GM18870 (cell line): Measurements from ENCODE around the gene RBM8A.
"Not testable (repeated sequence)": the region's sequence is repeated elsewhere in the genome, so short reads cannot be mapped to it uniquely, and the experiment has no call there.

Experiments
- ATAC-seq: cut with Tn5 transposase; IDR thresholded peaks from one replicate; pipeline ENCODE4 v1.9.1; 2021; ENCODE audit warnings: moderate library complexity; ENCODE audit not compliant: unreplicated experiment

Gene RBM8A

DNA sequence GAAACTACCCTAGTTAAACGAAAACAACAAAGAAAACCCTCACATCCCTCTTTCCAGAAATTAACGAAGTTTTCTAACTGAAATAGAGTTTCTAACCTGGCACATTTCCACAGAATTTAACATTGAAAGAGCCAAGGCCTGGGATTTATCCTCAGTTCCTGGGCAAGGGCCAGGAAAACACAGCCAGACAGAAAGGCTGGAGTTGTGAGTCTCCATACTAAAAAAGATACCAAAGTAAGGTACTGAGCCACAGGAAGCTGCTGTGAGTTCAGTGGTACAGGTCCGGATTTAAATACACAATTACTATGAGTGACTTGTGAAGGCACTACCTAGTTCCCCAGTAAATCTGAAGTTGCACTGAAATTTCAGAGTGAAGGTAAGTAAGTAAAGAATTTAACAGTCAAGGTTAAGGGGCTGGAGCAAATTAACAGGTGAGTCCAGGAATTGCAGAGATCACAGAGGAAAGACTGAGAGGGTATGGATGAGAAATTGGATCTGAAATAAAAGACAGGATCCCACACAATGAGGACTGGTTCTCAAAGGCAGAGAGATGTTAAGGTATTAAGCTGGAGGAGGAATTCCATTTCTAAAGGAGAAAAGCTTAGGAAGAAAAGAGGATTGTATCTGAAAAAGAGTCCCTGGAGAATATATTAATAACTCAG lies 29.6 kb upstream of the RBM8A start:
- no peak for ATAC-seq

DNA sequence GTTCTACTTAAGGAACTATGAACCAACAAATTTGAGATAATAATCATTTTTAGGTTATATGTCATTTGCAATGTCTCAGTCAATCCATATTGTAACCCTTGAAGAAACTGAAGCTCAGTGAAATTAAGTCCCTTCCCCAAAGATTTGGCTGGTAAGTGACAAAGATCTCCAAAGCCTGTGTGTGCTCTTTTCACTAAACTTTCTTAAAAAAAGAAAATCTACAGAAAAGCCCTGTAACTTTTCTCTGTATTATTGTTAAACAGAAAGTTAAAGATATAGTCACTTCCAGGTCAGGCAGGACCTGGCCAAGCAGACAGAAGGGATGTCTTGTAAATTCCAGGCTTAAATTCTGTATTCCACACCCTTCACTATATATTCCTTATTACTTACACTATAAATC lies 29.1 kb upstream of the RBM8A start:
- ATAC-seq = no peak

DNA sequence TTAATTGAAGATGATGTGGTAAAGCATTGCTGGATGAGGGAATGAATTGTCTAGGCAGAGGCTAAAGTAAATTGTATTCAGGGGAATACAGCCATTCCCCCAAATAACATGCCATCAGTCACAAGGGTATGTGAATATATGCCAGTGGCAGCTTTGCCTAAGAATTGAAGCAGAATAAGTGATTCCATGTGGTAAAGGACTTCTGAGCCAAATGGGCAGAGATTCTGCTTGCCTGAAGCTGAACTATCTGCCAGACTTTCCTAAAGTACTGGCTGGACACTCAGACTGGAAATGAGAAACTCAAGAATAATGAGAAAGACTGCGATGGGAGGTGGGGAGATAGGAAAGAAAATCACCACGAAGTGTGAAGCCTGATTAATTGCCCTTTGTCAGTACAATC lies 28.2 kb upstream of the RBM8A start:
- ATAC-seq = no peak

DNA sequence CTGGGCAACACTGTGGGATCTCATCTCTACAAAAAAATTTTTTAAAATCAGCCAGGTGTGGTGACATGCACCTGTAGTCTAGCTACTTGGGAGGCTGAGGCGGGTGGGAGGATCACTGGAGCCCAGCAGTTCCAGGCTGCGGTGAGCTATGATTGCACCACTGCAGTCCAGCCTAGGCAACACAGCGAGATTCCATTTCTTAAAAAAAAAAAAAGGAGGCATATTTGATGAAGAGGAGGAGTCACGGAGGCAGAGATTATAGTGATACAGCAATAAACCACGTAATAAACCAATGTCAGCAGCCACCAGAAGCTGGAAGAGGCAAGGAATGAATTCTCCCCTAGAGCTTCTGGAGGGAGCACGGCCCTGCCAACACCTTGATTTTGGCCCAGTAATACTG lies 26.6 kb upstream of the RBM8A start:
- no peak for ATAC-seq

DNA sequence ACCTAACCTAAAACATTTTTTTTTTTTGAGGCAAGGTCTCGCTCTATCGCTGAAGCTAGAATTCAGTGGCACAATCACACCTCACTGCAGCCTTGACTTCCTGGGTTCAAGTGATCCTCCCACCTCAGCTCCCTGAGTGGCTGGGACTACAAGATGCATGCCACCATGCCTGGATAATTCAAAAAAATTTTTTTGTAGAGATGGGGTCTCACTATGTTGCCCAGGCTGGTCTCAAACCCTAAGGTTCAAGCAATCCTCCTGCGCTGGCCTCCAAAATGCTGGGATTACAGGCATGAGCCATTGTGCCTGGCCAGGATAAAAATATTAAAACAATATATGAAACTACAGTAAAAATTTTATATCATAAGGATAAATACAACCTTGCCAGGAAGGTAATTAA lies 25.6 kb upstream of the RBM8A start:
- ATAC-seq = no peak

DNA sequence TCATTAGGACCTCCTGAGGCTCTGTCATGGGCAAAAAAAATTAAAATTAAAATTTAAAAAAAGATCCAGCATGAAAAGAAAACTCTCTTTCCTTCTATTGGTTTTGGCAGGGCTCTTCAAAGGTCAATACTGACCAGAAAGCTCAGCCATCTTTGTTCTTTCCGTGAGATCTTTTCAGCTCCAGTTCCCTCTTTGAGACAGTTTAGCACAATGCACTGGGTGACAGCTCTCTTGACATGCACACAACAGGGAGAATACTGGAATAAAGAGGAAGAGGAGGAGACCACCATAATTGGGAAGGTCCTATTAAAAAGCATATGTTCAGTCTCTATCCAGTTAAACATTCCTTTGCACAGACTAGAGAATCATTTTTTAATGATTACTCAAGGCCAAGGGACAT lies 24.2 kb upstream of the RBM8A start:
- no peak for ATAC-seq

DNA sequence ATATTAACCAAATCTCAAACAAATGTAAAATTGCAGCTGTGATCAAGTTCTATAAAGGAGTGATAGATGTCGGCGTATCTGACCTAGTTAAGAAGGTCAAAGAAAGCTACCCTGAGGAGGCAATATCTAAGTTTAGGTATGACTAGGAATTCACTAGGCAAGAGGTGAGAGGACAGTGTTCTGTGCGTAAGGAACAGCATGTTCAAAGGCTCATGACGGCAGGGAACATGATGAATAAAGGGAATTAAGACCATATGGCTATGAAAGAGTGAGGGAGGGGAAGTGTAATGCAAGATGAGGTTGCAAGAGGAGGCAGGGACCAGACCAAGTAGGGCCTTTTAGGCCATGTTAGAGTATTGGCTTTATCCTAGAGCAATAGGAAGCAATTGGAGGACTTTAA lies 21.9 kb upstream of the RBM8A start:
- no peak for ATAC-seq

DNA sequence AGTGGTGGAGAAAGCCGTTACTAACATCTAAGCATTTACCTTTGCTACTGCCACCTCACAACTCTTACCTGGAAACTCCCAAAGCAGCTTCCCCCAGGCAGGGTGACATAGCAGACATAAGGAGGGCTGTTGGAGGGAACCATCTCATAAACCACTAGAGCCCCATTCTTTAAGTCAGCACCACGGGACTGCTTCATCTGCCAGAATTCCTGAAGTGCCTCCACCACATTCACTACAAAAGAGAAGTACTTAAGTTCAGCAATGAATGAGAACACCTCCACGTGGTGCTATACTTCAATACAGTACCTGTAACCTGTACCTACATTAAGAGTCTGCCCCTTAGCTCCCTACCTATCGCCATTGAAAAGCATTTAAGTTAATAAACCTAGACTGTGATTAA lies 20.3 kb upstream of the RBM8A start:
- ATAC-seq = no peak

DNA sequence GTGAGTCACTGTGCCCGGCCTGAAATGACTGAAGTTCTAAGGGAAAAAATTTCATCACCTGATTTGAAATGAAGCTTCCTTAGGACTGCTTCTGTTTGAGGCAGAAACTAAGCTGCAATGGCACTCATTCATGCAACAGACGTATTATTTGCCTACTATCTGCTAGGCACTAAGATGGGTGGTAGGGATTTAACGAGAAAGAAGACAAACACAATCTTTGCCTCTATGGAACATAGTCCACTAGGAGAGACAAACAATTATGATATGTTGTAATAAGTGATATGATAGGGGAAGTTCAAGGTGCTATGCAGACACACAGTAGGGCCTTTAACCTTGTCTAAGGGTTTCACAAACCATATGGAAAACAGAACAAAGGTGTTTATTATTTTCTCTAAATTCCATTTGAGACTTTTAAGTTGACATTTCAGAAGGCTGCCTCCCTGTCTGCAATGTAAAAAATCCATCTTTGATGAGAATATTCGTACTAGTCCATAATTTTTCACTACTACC lies 19.2 kb upstream of the RBM8A start:
- no peak for ATAC-seq

DNA sequence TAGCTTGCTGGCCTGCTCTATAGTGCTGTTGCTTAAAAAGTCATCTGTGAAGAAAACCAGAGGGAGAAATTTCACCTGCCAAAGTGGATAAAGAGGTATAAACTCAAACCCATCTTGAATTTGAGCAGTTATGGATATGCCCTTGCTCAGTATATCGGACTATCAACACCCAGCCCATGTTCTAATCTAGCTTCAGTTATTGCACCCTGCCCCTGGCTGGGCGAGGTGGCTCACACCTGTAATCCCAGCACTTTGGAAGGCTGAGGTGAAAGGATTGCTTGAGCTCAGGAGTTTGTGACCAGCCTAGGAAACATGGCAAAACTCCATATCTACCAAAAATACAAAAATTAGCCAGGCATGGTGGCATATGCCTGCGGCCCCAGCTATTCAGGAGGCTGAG lies 17.2 kb upstream of the RBM8A start:
- no peak for ATAC-seq

DNA sequence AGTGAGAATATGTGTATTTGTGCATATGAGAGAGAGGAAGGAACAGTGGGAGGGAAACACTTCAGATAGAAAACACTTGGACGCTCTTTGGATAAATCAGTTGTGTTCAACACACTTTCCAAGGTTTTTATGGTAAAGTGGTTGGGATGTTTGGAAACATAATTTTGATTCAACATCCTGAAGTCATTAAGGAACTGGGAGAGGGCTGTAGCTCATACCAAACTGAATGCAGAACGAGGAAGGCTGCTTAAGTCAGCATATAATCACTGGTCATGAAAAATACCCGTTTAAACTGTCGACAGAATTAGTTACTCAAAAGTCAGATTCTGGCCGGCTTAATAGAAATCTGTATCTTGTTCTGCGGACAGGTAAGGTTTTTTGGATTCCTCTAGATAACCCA lies 15.6 kb upstream of the RBM8A start:
- no peak for ATAC-seq

DNA sequence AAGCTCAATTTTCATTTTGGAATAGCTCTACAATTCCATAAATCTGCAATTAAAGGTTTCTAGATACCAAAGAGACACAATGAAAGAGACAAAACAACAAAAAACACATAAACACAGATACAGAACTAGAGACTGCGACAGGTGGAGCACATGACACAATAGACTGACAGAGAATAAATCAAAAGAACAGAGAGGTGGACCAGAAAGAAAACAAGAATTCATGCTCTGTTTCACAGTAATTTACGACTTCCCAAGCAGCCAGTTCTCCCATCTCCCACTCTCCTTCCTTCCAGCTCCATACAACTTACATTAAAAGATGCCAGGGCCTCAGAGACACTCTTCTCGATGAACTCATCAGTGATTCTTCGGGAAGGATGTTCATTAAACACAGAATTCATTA lies 15.1 kb upstream of the RBM8A start:
- no peak for ATAC-seq

DNA sequence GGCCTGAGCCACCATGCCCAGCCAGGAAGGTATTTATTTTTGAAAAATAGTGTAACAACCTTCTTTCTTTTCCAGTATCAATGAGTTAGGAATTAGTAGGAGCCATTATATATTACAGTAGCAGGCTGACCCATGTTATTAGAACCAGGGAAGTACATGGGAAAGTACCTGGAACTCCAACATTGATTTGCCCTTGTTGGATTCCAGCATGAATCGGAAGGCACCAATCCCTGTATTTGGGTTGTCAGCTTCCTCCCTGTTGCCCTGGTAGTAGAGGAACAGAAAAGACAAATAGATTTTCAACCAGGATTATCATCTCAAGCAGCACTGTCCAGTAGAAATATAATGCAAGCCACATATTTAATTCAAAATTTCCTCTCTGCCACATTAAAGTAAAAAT lies 10.2 kb upstream of the RBM8A start:
- ATAC-seq = no peak

DNA sequence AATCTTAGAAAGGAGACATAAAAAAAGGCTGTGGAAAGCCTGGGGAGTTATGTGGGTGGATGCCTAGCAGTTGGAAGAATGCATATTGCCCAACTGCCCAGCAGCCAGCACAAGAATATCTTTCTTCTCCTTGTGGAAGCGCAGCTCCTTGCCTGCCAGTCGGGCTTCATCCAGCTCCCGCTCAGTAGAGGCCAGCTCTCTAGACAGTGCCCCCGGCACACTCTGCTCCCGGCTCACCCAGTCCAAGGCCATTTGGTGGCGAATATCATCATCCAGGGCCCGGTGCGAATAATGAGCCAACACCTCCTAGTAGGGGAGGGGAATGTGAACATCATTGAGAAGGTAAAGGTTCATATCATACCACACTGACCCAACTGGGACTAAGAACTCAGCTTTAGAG lies 9.0 kb upstream of the RBM8A start:
- no peak for ATAC-seq

DNA sequence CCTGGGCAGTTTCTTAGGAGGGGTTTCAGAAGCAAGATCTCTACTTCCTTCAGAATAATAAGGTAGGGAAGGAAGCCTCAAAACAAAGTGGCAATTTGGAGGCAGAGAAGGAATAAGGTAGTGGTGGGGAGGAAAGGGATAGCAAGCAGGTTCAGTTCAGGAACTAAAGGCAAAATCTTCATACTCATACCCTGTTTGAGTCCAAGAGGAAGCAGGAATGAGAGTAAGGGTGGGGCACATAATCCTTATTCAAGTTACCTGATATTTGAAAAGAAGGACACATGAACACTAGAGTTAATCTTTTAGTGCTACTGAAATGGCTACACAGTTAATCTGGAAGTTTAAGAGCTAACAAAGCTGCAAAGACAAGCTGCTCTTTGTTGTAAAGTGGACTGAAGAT lies 8.4 kb upstream of the RBM8A start:
- ATAC-seq = no peak

DNA sequence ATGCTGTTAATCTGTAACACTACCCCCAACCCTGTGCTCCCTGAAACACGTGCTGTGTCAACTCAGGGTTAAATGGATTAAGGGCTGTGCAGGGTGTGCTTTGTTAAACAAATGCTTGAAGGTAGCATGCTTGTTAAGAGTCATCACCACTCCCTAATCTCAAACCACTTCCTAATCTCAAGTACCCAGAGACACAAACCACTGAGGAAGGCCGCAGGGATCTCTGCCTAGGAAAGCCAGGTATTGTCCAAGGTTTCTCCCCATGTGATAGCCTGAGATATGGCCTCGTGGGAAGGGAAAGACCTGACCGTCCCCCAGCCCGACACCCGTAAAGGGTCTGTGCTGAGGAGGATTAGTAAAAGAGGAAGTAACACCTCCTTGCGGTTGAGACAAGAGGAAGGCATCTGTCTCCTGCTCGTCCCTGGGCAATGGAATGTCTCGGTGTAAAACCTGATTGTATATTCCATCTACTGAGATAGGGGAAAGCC lies 5.3 kb upstream of the RBM8A start:
- not testable (repeated sequence) for ATAC-seq

DNA sequence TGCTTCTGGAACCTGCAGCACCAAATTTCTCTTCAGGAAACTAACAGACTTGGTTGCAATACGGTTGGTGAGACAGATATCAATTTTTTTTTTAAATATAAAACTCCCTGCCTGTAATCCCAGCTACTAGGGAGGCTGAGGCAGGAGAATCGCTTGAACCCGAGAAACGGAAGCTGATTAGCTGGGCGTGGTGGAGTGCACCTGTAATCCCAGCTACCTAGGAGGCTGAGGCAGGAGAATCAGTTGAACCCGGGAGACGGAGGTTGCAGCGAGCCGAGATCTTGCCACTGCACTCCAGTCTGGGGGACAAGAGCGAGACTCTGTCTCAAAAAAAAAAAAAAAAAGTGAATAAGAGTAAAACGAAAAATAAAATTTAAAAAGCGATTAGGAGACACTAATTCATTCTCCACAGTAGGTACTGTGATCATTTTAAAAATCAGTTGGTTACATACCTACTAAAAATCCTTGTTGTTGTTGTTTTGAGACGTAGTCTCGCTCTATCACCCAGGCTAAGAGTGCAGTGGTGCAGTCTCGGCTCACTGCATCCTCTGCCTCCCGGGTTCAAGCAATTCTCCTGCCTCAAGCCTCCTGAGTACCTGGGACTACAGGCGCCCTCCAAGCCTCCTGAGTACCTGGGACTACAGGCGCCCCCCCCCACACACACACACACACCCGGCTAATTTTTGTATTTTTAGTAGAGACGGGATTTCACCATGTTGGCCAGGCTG lies 796 bp upstream of the RBM8A start:
- ATAC-seq = no peak

DNA sequence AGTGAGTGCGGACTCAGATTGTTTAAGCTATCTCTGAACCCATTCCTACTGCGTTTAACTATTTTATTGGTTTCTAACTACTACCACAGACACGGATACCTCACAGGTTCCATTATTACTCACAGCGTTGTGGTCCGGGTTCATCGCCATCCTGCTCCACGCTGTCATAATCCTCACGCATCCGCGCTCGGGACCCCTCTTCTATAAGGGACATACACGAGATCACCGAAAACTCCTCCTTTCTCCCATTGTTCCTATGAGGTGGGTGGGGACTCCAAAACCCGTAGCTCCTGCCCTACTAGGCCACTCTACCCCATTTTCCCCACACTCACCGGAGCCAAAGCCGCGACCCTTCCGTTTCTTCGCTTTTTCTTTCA lies 610 bp downstream of the RBM8A start:
- ATAC-seq = no peak

DNA sequence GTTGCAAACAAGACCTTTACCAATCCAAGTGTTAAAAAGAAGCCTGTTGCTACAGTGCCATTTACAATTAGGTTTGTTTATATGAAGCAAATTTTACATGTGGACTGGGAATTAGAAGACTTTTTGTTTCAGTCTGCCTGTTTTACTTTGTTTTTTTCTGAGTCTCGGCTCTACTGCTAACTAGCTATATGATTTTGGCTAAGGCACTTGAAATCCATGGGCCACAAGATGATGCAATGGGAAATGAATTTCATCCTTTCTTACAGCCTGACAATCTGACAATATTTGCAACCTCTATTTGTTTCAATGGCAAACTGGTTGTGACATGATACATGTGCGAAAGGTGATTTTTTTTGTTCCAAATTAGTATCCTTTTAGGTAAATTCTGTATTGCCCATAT lies 5.0 kb downstream of the RBM8A start:
- ATAC-seq = no peak

DNA sequence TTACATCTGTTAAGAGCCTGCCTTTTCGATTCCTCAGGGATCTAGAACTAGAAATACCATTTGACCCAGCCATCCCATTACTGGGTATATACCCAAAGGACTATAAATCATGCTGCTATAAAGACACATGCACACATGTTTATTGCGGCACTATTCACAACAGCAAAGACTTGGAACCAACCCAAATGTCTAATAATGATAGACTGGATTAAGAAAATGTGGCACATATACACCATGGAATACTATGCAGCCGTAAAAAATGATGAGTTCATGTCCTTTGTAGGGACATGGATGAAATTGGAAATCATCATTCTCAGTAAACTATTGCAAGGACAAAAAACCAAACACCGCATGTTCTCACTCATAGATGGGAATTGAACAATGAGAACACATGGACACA lies 7.0 kb downstream of the RBM8A start:
- ATAC-seq = not testable (repeated sequence)

DNA sequence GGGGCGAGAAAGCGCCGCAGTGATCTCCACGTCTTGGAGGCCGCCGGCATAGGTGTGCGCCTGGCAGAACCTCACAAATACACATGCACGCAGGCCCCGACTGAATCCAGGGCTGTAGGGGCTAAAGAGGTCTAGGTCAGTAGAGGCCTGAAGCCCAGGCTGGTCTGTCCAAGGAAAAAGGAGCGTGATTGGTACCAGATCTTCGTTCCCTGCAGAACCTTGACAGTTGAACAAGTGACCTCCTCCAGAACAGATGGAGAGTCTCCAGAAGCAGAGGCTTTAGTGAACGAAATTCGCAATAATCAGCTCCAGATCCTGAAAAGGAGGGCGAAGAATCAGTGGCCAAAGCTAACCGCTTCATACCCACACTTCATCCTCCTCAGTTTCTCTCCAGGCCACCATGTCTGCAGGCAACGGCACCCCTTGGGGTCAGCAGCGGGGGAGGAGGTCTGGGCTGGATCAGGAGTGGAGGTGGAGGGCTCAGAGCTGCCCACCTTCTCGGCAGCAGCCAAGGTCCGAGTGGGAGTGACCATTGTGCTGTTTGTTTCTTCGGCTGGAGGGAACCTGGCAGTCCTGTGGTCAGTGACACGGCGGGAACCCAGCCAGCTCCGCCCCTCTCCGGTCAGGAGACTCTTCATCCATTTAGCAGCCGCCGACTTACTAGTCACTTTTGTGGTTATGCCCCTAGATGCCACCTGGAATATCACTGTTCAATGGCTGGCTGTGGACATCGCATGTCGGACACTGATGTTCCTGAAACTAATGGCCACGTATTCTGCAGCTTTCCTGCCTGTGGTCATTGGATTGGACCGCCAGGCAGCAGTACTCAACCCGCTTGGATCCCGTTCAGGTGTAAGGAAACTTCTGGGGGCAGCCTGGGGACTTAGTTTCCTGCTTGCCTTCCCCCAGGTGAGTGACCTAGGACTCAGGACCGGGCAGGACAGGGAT lies 8.0 kb downstream of the RBM8A start:
- no peak for ATAC-seq
